MCF 10A (cell line): Measurements from ENCODE around the gene EPOP. TPM values are rescaled to one million over a fixed set of nuclear protein-coding genes. Genes with fewer than 3 reads are reported as not detected.

Experiments
- BruUV-seq: library from RNA; stranded (reverse); fragments of 400-500 nt; replicated peaks from 2 replicates; lab custom pipeline; 2021; lab: Mats Ljungman, UMichigan
- CTCF ChIA-PET: fragments of 300-600 bp; sonication (Branson Sonifier 250); formaldehyde crosslinking; extraction: SDS; loops from one replicate; lab custom pipeline; 2021; ENCODE audit warnings: antibody characterized with exemption, inconsistent platforms; lab: Yijun Ruan, JAX
- POLR2A ChIA-PET: fragments of 300-600, 350-650 bp; sonication (Branson Sonifier 250); formaldehyde crosslinking; extraction: SDS; loops from one replicate; lab custom pipeline; 2020; ENCODE audit warnings: antibody characterized with exemption, inconsistent platforms; lab: Yijun Ruan, JAX
- DNase-seq: peaks from one replicate; pipeline ENCODE4 v3.0.0-alpha.2; 2018; ENCODE audit not compliant: unreplicated experiment
- H3K27ac Mint-ChIP-seq: one replicate; pipeline ENCODE4 v1.8.0; 2022; ENCODE audit warnings: mild to moderate bottlenecking, low read depth, mixed read lengths; ENCODE audit not compliant: unreplicated experiment
- H3K27me3 Mint-ChIP-seq: one replicate; pipeline ENCODE4 v1.8.0; 2022; ENCODE audit warnings: mixed read lengths; ENCODE audit not compliant: insufficient read depth, unreplicated experiment
- H3K36me3 Mint-ChIP-seq: one replicate; pipeline ENCODE4 v1.8.0; 2022; ENCODE audit warnings: mild to moderate bottlenecking, moderate library complexity, mixed read lengths; ENCODE audit not compliant: insufficient read depth, unreplicated experiment
- H3K4me1 Mint-ChIP-seq: one replicate; pipeline ENCODE4 v1.8.0; 2022; ENCODE audit warnings: mixed read lengths; ENCODE audit not compliant: insufficient read depth, unreplicated experiment
- H3K4me3 Mint-ChIP-seq: one replicate; pipeline ENCODE4 v1.8.0; 2022; ENCODE audit warnings: mild to moderate bottlenecking, moderate library complexity, mixed read lengths; ENCODE audit not compliant: unreplicated experiment
- H3K9me3 Mint-ChIP-seq: one replicate; pipeline ENCODE4 v1.8.0; 2022; ENCODE audit warnings: mixed read lengths; ENCODE audit not compliant: unreplicated experiment
- intact Hi-C: fragments of 100-400 bp; cut with micrococcal nuclease; formaldehyde crosslinking; loops from 2 replicates; pipeline ENCODE4 v1.14.1; 2022
- total RNA-seq: library from RNA; stranded (reverse); gene quantifications from 2 replicates; pipeline ENCODE4 v1.2.3, GENCODE V29; 2022
- TF ChIP-seq, protein P1 (sequence below): fragments of 200-600 bp; IDR thresholded peaks from one replicate; pipeline ENCODE4 v1.8.0; 2022; ENCODE audit warnings: antibody characterized with exemption, mild to moderate bottlenecking; ENCODE audit not compliant: unreplicated experiment

EPOP gene
- total RNA-seq, 1 experiment from 2014 or later, result 3.6 TPM

DNA sequence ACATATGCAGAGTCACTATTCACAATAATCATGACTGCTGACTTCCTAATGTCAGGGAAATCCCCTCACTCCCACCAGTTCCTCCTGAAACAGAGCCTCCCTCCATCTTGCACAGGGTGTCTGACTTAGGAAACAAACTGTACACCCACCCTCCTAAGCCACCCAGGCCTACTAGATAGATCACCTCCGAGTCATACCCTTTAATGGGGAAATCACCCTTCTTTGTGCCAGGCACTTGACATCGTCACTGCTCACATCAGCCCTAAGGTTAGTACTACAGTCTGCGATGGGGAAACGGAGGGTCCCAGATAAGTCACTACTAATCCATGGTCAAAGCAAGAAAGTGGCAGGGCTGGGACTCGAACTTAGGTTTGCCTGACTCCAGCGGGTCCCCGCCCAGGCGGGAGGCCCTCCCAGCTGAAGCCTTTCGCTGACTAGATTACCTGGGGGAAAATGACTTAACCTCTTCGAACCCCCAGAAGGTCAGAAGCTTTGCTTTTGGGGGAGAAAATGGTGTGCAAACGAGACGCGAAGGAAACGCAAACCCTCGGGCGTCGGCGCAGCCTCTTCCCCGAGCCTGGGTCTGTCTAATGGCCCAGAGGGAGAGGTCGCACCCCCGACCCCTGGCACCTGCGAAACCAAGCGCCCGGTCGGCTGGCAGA, 26.9 kb upstream of the EPOP start:
- ChIA-PET CTCF (interaction anchor here (0.7 kb wide), 2 partner anchors 287 to 357 kb away, joined by 3 read pairs; no protein-coding TSS in a partner anchor), POLR2A (interaction anchor here (0.6 to 4.6 kb wide), 9 partner anchors 16 to 168 kb away, joined by 3 to 39 read pairs (median 5); partner anchors contain the start of genes CISD3, EPOP, LASP1 and PSMB3)
- peak; percentile 35 for DNase-seq
- H3K27ac Mint-ChIP-seq, result peak overlapping the region; percentile 75
- TF ChIP-seq, protein P1, sequence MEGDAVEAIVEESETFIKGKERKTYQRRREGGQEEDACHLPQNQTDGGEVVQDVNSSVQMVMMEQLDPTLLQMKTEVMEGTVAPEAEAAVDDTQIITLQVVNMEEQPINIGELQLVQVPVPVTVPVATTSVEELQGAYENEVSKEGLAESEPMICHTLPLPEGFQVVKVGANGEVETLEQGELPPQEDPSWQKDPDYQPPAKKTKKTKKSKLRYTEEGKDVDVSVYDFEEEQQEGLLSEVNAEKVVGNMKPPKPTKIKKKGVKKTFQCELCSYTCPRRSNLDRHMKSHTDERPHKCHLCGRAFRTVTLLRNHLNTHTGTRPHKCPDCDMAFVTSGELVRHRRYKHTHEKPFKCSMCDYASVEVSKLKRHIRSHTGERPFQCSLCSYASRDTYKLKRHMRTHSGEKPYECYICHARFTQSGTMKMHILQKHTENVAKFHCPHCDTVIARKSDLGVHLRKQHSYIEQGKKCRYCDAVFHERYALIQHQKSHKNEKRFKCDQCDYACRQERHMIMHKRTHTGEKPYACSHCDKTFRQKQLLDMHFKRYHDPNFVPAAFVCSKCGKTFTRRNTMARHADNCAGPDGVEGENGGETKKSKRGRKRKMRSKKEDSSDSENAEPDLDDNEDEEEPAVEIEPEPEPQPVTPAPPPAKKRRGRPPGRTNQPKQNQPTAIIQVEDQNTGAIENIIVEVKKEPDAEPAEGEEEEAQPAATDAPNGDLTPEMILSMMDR, result no peak
- no peaks in the 10 kb centered on the region for H3K9me3 Mint-ChIP-seq
- H3K4me3 Mint-ChIP-seq, result peak overlapping the region; percentile 99
- intact Hi-C loops, result loop anchor here (2.0 to 10.0 kb wide), 2 partner anchors 25 to 53 kb away; partner anchors contain the start of gene PSMB3
- peaks cover 18% of the 10 kb centered on the region for H3K36me3 Mint-ChIP-seq
- peaks cover 11% of the 10 kb centered on the region for H3K4me1 Mint-ChIP-seq
- H3K27me3 Mint-ChIP-seq, result peaks cover 17% of the 10 kb centered on the region
- BruUV-seq, result TSS peak; percentile 26

DNA sequence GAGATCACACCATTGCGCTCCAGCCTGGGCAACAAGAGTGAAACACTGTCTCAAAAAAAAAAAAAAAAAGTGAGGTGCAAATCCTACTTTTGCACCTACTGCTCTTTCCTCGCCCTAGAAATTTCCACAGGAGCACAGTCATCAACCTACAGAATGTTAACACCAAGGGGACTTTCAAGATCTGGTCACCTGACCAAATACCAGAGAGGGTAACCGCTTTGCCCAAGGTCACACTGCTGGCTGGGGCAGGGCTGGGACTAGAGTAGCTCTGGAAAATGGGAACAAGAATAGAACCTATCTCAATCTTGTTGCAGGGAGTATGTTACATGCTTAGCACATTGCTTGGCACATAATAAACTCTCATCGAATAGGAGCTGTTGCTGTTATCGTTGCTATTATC, 24.0 kb upstream of the EPOP start:
- H3K27ac Mint-ChIP-seq, result no peak overlapping the region
- H3K4me1 Mint-ChIP-seq, result peaks cover 7% of the 10 kb centered on the region
- no peaks in the 10 kb centered on the region for H3K9me3 Mint-ChIP-seq
- TF ChIP-seq, protein P1, result no peak
- BruUV-seq, result no TSS peak
- ChIA-PET CTCF (interaction anchor here (0.8 kb wide), 1 partner anchor 40 kb away, joined by 3 read pairs; no protein-coding TSS in a partner anchor), POLR2A (interaction anchor here (0.7 kb wide), 1 partner anchor 54 kb away, joined by 4 read pairs; no protein-coding TSS in a partner anchor)
- no peak overlapping the region for H3K4me3 Mint-ChIP-seq
- DNase-seq, result no peak
- intact Hi-C loops, result no loop called here
- peaks cover 18% of the 10 kb centered on the region for H3K27me3 Mint-ChIP-seq
- peaks cover 12% of the 10 kb centered on the region for H3K36me3 Mint-ChIP-seq

DNA sequence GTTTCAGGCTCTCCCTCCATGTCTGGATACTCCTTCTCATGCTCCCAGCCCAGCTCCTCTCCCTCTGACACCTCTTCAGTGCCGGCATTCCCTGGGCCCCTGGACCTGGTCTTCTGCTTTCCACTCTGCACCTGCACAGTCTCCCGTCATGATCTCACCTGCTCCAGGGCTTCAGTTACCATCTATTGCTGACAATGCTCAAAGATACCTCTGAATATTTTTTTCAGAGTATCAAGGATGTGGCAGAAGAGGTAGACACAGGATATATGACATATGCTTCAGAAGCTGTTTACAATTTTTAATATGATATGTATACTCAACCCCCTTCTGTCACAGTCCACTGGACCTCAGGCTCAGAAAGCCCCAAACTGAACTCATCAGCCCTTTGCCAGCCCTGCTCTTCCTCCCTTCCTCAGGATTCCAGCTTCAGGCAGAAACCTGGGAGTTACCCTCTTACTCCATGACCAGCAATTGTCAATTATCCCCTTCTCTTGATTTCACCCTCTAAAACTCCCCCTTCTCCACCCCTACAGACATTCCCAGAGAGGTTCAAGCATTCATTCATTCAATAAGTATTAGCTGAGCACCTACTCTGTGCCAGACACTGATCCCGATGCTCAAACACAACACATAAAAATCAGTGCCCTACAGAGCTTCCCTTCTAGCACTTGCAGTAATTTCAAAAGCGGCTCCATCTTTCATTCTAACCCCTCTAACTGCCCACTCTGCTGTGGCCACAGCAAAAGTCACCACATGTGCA, 22.5 kb upstream of the EPOP start:
- intact Hi-C loops, result no loop called here
- no peaks in the 10 kb centered on the region for H3K9me3 Mint-ChIP-seq
- H3K4me3 Mint-ChIP-seq, result no peak overlapping the region
- peak overlapping the region; percentile 16 for H3K27ac Mint-ChIP-seq
- H3K36me3 Mint-ChIP-seq, result peaks cover 3% of the 10 kb centered on the region
- peaks cover 18% of the 10 kb centered on the region for H3K27me3 Mint-ChIP-seq
- peaks cover 7% of the 10 kb centered on the region for H3K4me1 Mint-ChIP-seq
- ChIA-PET POLR2A (interaction anchor here (0.6 kb wide), 1 partner anchor 182 kb away, joined by 3 read pairs; no protein-coding TSS in a partner anchor), CTCF (interaction anchor here (1.1 to 1.5 kb wide), 2 partner anchors 10 to 14 kb away, joined by 3 to 6 read pairs; no protein-coding TSS in a partner anchor)
- TF ChIP-seq, protein P1, result no peak
- no peak for DNase-seq
- no TSS peak for BruUV-seq
